Sigmoid colon (tissue), 7 donors: Measurements from ENCODE around the gene AFAP1. TPM values are rescaled to one million over a fixed set of nuclear protein-coding genes. Genes with fewer than 3 reads are reported as not detected.

ENCODE experiments used
- DNase-seq: peaks from one replicate; pipeline ENCODE4 v3.0.0-alpha.2; 2019
- H3K27ac ChIP-seq, 4 donors: fragments of 200-600 bp; sonication (generic); one replicate each; pipeline ENCODE4 v1.5.1; 2016 to 2019; ENCODE audit warnings: mild to moderate bottlenecking in 1 of 4
- H3K27me3 ChIP-seq, 3 donors: fragments of 200-600 bp; sonication (generic); one replicate each; pipeline ENCODE4 v1.5.1; 2019; ENCODE audit warnings: mild to moderate bottlenecking in 1 of 3
- H3K36me3 ChIP-seq, 4 donors: fragments of 200-600 bp; sonication (generic); one replicate each; pipeline ENCODE4 v1.5.1; 2016 to 2019
- H3K4me1 ChIP-seq, 4 donors: fragments of 200-600 bp; sonication (generic); one replicate each; pipeline ENCODE4 v1.5.1; 2017 to 2019
- H3K4me3 ChIP-seq, 4 donors: fragments of 200-600 bp; sonication (generic); one replicate each; pipeline ENCODE4 v1.5.1; 2017 to 2019; ENCODE audit warnings: mild to moderate bottlenecking in 2 of 4, moderate library complexity in 1 of 4
- H3K9me3 ChIP-seq, 4 donors: fragments of 200-600 bp in 3 of 4; sonication (generic) in 3 of 4; one replicate each; pipeline versions ENCODE4 v1.5.1 to v1.6.1; 2013 to 2019
- EP300 ChIP-seq, 4 donors: sonication (generic); formaldehyde crosslinking; IDR thresholded peaks; one replicate each; pipeline ENCODE4 v1.6.1; 2017; ENCODE audit warnings: antibody characterized with exemption in 4 of 4
- POLR2A ChIP-seq, 2 donors: fragments of 450-650 bp; IDR thresholded peaks; one replicate each; pipeline ENCODE4 v1.6.1; 2016; ENCODE audit warnings: antibody characterized with exemption in 2 of 2, mild to moderate bottlenecking in 2 of 2, moderate library complexity in 2 of 2
- POLR2AphosphoS5 ChIP-seq, 4 donors: sonication (generic); formaldehyde crosslinking; IDR thresholded peaks; one replicate each; pipeline ENCODE4 v1.6.1; 2017; ENCODE audit warnings: antibody characterized with exemption in 4 of 4
- WGBS, 2 donors: extraction: QIAGEN DNeasy Blood & Tissue Kit; methylation state at CpG; one replicate each; pipeline ENCODE4 v1.1.7; 2013; 5-methylcytosine and 5-hydroxymethylcytosine counted together
- intact Hi-C: fragments of 100-400 bp; cut with DNase I; formaldehyde crosslinking; loops from one replicate; pipeline ENCODE4 v1.15.1; 2023
- polyA plus RNA-seq, 3 donors: library from polyadenylated mRNA; stranded (reverse); fragments of 200-250 nt; gene quantifications; one replicate each; pipeline ENCODE4 v1.2.3, GENCODE V29; 2013
- total RNA-seq, 4 donors: library from RNA; depleted of rRNA; stranded (reverse); fragments of >200 nt; gene quantifications; one replicate each; pipeline ENCODE4 v1.1.0, GENCODE V29; 2016
- TF ChIP-seq, protein P1 (sequence below), 4 experiments: fragments of 450-650 bp in 3 of 4; fragments of 200-600 bp in 1 of 4; IDR thresholded peaks; one replicate each; pipeline ENCODE4 v1.5.1; 2016 to 2019; ENCODE audit warnings: antibody characterized with exemption in 4 of 4, mild to moderate bottlenecking in 3 of 4, moderate library complexity in 2 of 4
- donor health status: healthy with polysubstance abuse.
- donor health status: Bipolar disorder and iron deficiency.
- donor health status: healthy.

Gene AFAP1
- total and polyA plus RNA-seq, 7 donors = 7.6 to 51.3 (median 24.0) TPM

DNA sequence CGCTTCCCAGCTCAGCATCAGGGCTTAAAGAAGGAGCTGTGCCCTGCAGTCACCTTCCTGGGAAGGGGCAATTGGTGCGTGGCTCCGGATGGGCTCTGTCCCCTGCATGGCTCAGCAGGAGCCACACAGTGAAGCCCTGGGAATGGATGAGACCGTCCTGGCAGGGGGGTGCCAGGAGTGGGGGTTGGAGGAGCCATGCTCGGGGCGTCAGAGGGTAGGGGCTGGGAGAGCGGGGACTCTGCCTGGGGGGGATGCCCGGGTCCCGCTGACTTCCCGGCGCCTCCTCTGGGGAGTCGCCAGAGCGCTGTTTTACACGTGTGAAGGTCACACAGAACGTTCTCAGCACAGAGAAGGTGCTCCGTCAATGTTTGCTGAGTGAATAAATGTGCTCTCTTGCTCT lies 184.1 kb downstream of the AFAP1 start:
- peaks cover 0 to 5% (median 0%) of the 10 kb centered on the region in 4 donors for H3K36me3 ChIP-seq
- 87 to 89% methylated on average over 16 of the region's 16 CpGs for WGBS, 2 donors
- H3K4me1 ChIP-seq = peaks cover 0 to 35% (median 27%) of the 10 kb centered on the region in 4 donors

DNA sequence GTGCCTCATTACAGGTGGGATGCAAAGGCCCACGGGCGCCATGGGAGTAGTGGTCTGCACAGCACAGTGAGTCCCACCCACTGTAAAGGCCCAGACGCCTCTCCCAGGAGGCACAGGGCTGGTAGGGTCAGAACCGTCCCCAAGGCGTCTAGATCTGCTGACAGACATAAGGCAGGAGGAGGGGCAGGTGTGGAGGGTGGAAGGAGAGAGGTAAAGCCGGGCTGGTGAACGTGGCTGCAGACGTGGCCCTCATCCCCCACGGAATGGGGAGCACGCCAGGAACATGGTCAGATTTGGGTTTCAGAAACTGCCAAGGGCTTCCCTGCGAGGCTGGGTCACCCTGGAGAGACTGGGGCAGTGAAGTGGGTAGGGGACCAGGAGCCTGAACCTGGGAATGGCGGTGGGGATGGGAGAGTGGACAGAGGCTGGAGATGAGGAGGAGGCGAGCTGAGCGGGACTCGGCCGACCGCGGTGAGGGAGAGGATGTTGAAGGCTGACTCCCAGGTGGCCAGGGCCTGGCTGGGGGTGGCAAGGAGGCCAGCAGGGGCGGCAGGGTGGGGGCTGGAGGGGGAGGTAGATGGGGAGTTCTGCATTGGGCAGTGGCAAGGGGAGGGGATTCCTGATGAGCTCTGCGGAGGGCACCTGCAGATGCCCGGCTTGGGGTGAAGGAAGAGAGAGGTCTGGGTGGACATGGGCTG lies 184.9 kb downstream of the AFAP1 start:
- intact Hi-C loops = no loop called here
- H3K9me3 ChIP-seq = no peaks in the 10 kb centered on the region
- TF ChIP-seq POLR2A (IDR thresholded peaks at IDR 0.05) (no peak), POLR2AphosphoS5 (IDR thresholded peaks at IDR 0.05) (no peak), EP300 (IDR thresholded peaks at IDR 0.05) (no peak)
- H3K4me3 ChIP-seq = no peak overlapping the region
- H3K4me1 ChIP-seq = peaks cover 0 to 41% (median 31%) of the 10 kb centered on the region in 4 donors
- H3K36me3 ChIP-seq = no peaks in the 10 kb centered on the region
- H3K27ac ChIP-seq = no peak overlapping the region
- 91% methylated on average over 21 of the region's 21 CpGs for WGBS, 2 donors
- DNase-seq = no peak
- no peaks in the 10 kb centered on the region for H3K27me3 ChIP-seq

More for the DNA sequence above, 184.1 kb downstream of the AFAP1 start:
- intact Hi-C loops = no loop called here
- TF ChIP-seq EP300 (IDR thresholded peaks at IDR 0.05) (no peak), POLR2A (IDR thresholded peaks at IDR 0.05) (no peak), POLR2AphosphoS5 (IDR thresholded peaks at IDR 0.05) (no peak)
- TF ChIP-seq, protein P1, sequence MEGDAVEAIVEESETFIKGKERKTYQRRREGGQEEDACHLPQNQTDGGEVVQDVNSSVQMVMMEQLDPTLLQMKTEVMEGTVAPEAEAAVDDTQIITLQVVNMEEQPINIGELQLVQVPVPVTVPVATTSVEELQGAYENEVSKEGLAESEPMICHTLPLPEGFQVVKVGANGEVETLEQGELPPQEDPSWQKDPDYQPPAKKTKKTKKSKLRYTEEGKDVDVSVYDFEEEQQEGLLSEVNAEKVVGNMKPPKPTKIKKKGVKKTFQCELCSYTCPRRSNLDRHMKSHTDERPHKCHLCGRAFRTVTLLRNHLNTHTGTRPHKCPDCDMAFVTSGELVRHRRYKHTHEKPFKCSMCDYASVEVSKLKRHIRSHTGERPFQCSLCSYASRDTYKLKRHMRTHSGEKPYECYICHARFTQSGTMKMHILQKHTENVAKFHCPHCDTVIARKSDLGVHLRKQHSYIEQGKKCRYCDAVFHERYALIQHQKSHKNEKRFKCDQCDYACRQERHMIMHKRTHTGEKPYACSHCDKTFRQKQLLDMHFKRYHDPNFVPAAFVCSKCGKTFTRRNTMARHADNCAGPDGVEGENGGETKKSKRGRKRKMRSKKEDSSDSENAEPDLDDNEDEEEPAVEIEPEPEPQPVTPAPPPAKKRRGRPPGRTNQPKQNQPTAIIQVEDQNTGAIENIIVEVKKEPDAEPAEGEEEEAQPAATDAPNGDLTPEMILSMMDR (IDR thresholded peaks at IDR 0.05) = no peak
- no peak overlapping the region for H3K4me3 ChIP-seq
- no peaks in the 10 kb centered on the region for H3K27me3 ChIP-seq
- DNase-seq = no peak
- no peaks in the 10 kb centered on the region for H3K9me3 ChIP-seq
- no peak overlapping the region for H3K27ac ChIP-seq

DNA sequence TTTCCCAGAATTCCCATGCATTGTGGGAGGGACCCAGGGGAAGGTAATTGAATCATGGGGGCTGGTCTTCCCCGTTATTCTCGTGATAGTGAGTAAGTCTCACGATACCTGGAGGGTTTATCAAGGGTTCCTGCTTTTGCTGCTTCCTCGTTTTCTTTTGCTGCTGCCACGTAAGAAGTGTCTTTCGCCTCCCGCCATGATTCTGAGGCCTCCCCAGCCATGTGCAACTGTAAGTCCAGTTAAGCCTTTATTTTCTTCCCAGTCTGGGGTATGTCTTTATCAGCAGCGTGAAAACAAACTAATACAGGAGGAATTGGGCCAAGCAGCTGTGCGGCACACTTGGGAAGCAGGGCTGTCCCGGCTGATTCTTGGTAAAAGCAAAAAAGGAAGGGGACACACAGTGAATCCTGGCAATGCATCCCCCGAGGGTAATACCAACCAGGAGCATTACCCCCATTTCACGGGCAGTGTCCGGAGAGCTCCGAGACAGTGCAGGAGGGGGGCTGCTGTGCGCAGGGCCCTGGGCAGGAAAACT lies 185.7 kb downstream of the AFAP1 start:
- Histone ChIP-seq H3K36me3 (no peaks in the 10 kb centered on the region), H3K27ac (peak overlapping the region in 1 of 4 donors; percentile 50), H3K4me1 (peaks cover 0 to 42% (median 32%) of the 10 kb centered on the region in 4 donors), H3K4me3 (no peak overlapping the region), H3K27me3 (no peaks in the 10 kb centered on the region), H3K9me3 (no peaks in the 10 kb centered on the region)
- TF ChIP-seq, protein P1 (IDR thresholded peaks at IDR 0.05) = no peak
- TF ChIP-seq POLR2AphosphoS5 (IDR thresholded peaks at IDR 0.05) (no peak), POLR2A (IDR thresholded peaks at IDR 0.05) (no peak), EP300 (IDR thresholded peaks at IDR 0.05) (no peak)
- no peak for DNase-seq
- WGBS, 2 donors = 84 to 86% methylated on average over 15 of the region's 15 CpGs
- intact Hi-C loops = no loop called here

DNA sequence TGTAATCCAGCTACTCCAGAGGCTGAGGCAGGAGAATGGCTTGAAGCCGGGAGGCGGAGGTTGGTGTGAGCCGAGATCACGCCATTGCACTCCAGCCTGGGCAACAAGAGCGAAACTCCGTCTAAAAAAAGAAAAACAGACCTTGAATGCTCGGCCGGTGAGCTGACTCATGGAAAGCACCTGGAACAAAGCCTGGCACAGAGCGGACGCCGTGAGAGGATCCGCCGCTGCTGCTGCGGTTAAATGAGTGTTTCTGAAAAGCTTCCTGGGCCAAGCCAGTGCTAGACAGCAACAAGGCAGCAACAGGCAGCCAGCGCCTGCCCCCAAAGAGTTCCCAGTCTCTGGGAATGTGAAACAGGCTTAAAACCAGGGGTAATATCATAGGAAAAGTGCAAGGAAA lies 186.4 kb downstream of the AFAP1 start:
- H3K9me3 ChIP-seq = no peaks in the 10 kb centered on the region
- WGBS, 2 donors = 91 to 94% methylated on average over 15 of the region's 15 CpGs
- H3K4me3 ChIP-seq = no peak overlapping the region
- peak overlapping the region in 1 of 4 donors; percentile 50 for H3K27ac ChIP-seq
- H3K36me3 ChIP-seq = no peaks in the 10 kb centered on the region
- H3K27me3 ChIP-seq = no peaks in the 10 kb centered on the region
- H3K4me1 ChIP-seq = peaks cover 0 to 40% (median 31%) of the 10 kb centered on the region in 4 donors
- TF ChIP-seq EP300 (IDR thresholded peaks at IDR 0.05) (no peak), POLR2AphosphoS5 (IDR thresholded peaks at IDR 0.05) (peak in 1 of 4 donors; percentile 32), POLR2A (IDR thresholded peaks at IDR 0.05) (no peak)
- TF ChIP-seq, protein P1 (IDR thresholded peaks at IDR 0.05) = no peak
- intact Hi-C loops = no loop called here
- DNase-seq = no peak

DNA sequence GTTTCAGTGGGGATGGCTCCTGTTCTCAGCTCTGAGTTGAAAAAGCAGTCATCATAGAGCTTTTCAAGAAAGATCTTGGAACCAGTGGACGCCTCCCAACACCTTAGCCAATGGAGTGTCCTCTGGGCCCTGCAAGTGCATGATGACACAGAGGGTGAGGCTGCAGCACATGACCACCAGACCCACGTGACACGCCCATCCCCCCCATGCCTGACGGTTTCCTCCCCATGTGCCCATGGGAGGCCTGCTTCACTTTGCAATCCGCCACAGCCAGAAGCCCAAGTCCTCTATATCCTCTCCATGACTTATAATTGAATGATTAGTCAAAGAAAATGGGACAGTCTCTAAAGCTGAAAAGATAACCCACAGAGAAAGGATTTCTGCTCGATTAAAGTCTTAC lies 187.0 kb downstream of the AFAP1 start:
- no peak overlapping the region for H3K4me3 ChIP-seq
- no peak for DNase-seq
- 89% methylated on average over 6 of the region's 6 CpGs for WGBS, 2 donors
- no peaks in the 10 kb centered on the region for H3K36me3 ChIP-seq
- no peaks in the 10 kb centered on the region for H3K9me3 ChIP-seq
- H3K4me1 ChIP-seq = peaks cover 0 to 34% (median 25%) of the 10 kb centered on the region in 4 donors
- intact Hi-C loops = no loop called here
- TF ChIP-seq, protein P1 (IDR thresholded peaks at IDR 0.05) = no peak
- TF ChIP-seq EP300 (IDR thresholded peaks at IDR 0.05) = no peak
- no peak for TF ChIP-seq POLR2A (IDR thresholded peaks at IDR 0.05)
- no peak for TF ChIP-seq POLR2AphosphoS5 (IDR thresholded peaks at IDR 0.05)
- H3K27me3 ChIP-seq = no peaks in the 10 kb centered on the region
- peak overlapping the region in 1 of 4 donors; percentile 50 for H3K27ac ChIP-seq
